ENCODE data around the gene CAMTA1.

Gene CAMTA1

DNA sequence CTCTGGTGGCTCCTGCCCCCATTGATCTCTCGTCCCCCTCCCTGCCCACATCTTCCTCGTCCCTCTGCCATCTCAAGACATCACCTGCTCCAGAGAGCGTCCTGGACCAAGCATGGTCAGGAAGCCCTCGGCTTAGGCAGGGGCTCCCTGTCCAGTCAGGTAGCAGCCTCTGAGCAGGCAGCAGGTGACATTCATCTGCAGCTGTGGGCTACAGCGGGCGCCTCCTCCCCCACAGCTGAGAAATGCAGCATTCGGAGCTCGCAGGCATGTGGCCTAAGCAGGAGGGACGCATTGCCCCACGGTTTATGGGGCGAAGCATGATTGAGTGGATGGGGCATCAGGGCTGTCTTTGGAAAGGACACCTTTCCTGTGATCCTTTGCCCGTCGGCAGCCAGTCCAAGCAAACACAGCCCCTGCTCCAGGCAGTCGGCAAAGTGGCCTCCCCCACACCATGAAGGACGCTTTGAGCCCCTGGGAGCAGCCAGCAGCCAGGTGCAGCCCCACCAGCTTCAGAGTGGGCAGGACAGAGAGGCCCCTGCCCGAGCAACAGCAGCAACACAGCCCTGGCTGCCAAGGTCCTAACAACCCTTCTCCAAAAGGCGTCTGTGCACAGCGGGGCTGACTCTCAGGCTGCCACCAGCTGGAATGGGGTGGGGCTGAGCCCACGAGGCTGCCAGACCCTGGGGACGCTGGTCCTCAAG, 751.8 kb downstream of the CAMTA1 start:
- no peak for DNase-seq (ENCODE audit: low spot score)

DNA sequence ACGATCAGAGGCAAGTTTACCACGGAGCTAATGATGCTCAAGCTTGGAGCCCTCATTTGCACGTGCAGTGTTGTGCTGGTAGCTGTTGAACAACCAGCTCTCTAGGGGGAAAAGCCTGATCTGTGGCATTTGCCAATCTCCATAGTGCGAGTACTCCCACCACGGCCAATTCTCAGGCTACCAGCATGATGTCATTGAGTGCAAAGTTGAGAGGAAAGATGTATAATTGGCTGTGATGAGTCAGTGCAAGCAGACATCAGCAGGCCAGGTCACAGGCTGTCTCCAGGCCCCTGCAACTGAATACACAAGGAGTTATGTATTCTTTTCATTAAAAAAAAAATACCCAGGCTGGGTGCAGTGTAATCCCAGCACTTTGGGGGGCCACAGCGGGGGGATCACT, 752.8 kb downstream of the CAMTA1 start:
- DNase-seq (ENCODE audit: low spot score) = no peak

DNA sequence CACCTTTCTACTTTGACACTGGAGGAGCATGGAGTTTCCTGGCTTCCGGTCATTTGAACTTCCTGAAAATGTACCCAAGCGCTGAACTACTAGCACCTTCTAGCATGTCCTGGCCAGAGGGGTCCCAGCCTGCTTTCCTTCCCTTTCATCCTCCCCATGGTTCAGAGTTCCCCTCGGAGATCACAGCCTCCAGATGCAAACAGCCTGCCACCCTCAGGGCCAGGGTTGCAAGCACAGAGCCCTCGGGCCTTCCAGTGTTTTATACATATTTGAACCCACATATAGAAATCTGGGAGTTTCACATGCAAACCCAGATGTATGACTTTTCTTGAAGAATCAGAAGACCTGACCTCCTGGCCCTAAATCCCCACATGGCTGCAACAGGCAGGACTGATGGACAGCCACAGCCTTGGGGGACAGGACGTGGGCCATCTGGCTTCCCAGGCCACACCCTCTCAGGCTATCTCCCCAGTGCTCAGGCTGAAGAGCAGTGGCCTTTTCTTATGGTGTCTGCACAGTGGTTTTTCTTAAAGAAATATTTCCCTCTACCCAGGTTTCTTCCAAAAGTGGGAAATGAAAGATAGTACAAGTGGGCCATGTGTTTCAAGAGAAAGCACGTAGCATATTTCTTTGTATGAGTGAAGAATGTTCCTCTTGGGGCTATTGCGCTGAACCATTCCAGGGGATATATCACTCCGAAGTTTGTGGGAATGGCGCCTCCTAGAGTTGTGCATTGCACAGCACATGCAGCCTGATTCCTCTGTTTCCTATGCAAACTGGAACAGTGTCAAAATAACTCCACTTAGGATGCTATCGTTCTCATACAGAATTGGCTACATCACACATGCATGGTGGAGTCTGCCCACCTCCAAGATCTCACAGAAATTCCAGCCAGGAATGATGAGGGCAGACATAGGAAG, 753.9 kb downstream of the CAMTA1 start:
- no peak for DNase-seq (ENCODE audit: low spot score)

DNA sequence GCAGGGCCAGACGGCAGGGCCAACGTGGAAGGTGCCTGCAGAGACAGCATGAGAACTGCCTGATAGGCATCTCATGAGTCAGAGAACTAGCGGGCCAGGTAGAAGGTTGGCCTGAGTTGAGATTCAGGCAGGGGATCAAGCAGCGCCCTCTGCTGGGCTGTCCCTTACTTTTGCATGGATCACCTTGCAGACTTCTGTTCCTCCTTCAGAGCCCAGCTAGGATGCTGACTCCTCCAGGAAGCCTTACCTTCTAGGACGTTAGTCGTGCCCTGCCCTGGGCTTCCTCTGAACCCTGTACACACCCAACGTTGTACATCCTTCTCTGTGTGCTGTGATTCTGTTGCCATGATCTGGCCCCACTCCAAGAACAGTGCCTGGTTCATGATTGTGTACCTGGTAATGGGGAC, 754.5 kb downstream of the CAMTA1 start:
- DNase-seq (ENCODE audit: low spot score) = peak; percentile 14

DNA sequence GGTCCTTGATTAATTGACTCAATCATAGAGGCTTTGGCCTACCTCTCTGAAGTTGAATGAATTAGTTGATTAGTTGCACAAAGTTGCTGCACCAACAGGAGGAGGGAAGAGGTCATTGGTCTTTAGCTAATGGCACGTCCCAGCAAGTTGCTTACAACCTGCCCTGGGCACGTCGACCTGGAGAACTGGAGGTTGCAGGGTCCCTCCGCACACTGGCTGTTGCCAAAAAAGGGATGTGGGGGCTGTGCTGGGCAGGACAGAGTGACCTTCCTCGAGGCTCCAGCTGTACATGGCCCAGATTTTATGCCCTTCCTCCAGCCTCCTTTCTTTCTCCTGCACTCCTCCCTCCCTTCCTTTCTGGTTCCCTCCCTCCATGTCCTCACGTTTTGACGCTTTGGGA, 755.6 kb downstream of the CAMTA1 start:
- DNase-seq (ENCODE audit: low spot score) = no peak

DNA sequence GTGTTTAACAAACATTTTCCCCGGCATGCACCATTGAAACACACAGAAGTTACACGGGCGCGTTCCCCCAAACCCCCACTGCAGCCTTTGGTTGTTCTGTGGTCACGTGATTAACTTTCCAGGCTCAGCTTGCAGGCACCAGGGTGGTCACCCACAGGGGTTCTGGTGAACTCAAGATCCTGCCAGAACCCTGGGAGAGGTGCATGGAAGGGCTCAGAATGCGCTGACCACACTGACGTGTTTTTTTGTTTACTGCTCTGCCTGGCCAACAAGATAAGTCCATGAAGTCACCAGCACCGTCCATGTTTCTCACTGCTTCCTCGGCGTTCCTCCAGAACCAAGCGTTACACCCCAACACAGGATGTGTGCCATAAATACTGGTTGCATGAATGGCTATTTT, 756.4 kb downstream of the CAMTA1 start:
- no peak for DNase-seq (ENCODE audit: low spot score)

DNA sequence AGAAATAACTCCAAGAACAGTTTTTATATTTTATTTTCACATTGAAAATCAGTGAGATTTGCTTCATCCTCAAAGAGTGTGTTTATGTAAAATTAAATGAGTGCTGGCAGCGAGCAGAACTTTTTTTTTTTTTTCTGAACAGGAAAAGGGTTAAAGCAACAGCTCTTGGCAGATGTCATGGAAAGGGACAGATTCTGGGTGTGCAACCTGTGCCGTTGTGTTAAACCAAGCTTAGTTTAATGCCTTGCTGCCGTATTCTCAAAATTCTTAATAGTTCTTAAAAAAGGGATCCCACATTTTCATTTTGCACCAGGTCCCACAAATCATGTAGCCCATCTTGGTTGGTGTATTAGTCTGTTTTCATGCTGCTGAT, 758.5 kb downstream of the CAMTA1 start:
- DNase-seq (ENCODE audit: low spot score) = no peak

DNA sequence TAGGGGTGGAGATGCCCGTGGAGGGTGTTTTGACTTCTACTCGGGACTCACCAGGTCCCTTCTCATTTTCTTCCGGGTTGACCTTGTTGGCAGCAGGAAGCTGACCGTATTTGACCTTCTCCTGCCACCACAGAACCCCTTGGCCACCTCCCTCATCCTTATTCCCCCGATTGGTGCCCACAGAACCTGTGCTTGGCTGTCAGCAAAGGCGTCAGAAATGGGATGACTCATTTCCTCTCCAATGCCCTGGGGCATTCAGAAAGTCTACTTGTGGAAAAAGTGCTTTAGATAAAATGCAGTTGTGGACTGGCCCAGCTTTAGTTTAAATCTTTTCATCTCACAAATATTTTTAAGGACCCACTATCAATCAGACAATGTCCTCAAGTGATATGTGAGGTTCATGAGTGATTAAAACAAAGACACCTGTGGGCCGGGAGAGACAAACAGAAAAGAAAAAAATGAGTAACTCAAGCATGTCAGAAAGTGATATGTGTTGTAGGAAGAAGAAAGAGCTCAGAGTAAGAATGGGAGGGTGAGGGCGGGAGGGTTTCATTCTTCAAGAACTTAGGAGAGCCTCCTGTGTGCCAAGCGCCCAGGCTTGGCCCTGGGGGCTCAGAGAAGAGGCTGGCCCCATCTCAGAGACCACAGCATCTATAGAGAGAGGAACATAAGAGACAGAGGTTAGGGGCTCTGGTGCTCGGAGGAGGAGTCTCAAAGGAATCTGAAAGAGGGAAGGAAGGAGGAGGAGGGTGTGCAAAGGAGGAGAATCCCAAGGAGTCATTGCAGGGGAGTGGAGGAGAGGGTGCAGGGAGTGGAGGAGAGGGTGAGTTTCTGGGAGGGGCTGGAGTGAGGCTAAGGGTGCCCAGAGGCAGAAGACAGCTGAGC, 764.3 kb downstream of the CAMTA1 start:
- DNase-seq (ENCODE audit: low spot score) = no peak

DNA sequence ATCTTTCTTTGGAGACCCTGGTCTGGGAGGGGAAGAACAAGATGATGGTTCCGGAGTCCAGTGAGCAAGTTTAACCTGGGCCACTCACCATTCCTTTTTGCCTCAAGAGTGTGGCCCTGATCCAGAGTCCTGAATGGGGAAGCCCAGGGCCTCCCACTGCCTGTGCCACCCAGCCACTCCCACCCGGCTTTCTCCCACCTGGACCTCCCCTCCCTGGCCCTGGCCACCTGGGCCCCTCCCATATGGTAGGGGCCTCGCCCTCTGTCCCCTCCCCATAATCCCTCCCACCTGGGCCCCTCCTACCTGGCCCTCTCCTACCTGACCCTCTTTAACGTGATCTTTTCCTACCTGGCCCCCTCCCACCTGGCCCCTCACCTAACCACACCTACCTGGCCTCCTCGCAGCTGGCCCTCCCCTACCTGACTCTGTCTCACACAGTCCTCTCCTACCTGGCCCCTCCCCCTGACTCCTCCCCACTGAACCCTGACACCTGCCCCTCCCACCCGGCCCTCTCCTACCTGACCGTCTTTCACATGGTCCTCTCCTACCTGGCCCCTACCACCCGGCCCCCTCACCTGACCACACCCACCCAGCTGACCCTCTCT, 765.1 kb downstream of the CAMTA1 start:
- no peak for DNase-seq (ENCODE audit: low spot score)

DNA sequence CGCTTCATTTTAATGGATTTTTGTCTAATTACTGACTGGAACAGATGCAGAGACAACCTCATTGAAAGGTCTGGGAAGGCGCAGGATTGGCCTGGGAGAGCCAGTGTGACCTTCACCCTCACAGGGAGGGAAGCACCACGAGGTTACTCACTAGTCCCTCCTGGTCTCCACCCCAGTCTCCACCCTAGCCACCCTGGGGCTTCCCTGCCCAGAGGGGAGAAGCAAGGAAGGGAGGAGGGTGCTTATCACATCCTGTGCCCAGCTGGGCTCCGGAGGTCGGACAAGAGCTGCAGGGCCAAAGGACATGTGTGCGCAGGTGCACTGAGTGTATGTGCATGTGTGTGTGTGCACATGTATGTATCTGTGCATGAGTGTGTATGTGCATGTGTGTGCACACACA, 765.7 kb downstream of the CAMTA1 start:
- no peak for DNase-seq (ENCODE audit: low spot score)

DNA sequence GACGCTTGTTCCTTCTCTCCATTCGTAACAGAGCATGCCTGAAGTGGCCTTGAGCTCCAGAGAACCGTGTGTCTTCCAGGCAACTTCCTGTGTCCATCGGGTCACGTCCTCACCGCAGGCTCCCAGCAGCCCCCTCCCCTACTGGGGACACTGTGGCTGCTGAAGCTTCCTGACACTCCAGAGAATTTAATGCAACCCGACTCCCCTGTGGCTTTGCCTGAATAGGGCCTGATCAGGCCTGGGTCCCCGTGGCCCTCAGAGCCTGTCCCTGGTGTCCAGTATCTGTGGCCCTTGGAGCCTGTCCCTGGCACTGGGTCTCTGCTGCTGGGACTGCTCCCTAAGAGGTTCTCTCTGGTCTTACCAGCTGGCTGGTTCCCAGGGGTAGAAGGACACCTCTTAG, 766.2 kb downstream of the CAMTA1 start:
- no peak for DNase-seq (ENCODE audit: low spot score)

DNA sequence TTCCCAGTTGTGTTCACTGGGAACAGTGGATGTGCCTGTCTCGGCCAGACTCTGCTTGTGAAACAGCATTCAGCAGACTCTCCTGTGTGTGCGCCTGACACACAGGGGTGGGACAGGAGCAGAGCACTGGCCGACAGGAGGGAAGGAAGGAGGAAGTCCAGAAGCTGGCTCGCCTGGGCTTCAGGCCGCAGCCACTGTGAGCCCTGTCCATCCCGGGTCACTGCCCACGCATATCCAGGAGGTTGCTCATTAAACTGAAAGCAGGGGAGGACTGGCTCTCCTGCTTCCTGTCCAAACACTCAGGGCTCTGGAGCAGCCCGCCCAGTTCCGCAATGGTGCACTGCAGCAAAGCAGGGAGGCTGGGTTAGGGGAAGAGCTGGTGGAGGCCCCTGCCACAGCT, 767.1 kb downstream of the CAMTA1 start:
- DNase-seq (ENCODE audit: low spot score) = no peak

DNA sequence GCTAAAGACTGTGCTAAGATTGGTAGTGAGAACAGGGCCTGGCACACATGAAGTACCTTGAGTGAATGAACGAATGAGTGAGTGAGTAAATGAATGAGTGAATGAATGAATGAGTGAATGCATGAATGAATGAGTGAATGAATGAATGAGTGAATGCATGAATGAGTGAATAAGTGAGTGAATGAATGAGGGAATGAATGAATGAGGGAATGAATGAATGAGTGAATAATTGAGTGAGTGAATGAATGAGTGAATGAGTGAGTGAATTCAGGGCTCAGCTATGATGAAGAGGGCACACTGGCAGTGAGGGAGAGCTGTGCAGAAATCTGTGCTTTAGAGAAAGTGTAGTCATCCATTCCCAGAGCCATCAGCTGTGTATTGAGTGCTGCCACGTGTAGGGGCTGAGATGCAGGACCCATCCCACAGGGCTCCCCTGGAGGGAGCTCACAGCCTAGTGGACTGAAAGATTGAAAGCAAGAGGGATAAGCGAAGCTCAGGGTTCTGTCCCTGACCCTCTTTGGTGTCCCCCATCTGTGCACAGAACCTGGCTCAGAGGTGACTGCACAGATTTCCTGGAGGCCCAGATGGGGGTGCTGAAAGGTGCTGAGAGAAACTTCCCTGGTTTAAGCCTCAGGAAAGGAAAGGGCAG, 767.9 kb downstream of the CAMTA1 start:
- no peak for DNase-seq (ENCODE audit: low spot score)

DNA sequence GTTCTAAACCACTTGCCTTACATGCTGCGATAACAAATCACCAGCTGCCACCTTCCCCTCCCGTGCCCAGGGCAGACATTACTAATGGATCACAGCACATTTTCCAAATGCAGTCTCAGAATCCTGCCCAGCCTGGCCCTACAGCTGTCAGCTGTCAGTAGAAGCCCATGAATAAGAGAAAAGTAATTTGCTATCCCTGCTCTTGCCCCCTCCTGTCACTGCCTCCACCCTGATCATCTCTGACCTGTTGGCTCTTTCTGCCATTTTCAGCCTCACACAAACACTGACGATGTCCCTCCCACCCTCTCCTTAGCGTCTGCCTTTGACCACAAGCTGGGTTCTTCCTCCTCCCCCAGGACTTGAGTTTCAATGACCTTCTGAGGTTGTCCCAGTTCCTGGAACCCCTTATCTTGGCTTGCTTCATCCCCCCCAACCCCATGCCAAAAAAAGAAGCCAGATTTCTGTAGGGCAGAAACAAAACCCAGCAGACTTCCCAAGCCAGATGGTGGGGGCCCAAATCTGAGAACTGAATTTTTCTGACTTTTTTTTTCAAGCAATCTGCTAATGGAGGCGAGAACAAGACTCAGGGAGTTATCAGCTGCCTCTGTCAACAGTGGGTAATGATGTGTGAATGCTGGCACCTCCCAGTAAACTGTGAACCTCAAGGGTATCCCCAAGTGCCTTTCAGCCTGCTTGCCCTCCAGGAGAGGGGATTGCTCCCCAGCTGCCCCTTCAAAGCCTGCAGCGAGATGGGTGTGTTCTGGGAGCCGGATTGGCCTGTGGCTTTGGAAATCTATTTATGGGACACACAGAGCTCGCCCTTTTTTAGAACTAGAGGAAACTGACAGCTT, 769.4 kb downstream of the CAMTA1 start:
- no peak for DNase-seq (ENCODE audit: low spot score)

DNA sequence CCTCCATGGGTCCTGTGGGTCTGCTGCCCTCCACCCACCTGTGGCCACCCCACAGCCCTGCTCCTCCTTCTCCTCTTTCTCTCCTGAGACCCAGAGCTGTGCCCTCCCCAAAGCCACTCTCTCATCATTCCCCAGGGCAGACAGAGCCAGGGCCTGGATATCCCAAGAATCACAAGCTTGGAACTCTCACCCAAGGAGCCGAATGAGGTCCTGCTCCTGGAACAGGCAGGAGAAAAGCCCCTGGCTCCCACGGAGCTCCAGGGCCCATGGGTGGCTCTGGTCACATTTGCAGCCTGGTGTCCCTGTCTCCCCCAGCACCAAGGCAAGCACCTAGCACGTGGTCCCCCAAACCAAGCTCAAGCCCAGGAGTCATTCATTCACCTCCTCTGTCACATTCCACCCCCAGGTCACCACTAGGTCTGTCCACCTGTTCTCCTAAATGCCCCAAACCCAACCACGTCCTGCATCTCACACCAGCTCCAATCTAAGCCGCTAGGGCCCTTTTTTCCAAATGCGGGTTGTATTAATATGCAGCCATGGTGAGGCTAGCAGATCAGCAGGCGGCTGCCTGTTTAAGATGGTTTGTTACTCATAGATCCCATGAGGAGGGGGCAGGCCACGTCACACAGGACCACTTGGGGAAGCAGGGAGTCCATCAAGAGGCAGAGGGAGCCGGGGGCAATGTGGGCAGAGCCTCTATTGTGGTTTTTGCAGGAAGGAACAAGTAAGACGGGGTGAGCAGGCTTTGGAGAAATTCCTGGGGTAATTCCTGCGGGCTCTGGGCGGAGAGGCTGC, 770.3 kb downstream of the CAMTA1 start:
- DNase-seq (ENCODE audit: low spot score) = no peak

DNA sequence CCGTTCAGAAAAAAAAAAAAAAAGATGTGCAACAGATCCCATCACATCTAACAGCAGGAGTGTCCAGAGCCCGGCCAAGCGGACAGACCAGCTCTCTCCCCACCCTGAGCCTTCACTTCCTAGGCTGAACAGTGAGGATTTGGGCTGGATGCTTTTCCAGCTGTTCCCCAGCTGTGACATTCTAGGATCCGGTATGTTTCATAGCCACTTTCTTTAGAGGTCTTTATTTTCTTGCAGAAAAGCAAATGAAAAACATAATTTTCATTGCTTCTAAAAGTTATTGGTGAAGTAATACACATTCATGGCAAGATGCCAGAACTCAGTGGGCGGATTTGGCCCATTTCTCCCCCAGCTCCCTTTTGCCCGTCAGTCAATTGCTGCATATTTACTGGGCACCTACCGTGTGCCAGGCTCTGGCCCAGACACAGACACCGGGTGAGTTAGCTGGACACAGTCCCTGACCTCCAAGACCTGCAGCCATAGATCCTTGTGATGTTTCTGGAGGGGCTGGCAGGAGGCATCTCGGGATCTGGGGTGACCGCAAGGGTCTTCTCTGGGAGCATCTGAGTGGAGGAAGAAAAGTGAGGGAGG, 772.1 kb downstream of the CAMTA1 start:
- DNase-seq (ENCODE audit: low spot score) = no peak

DNA sequence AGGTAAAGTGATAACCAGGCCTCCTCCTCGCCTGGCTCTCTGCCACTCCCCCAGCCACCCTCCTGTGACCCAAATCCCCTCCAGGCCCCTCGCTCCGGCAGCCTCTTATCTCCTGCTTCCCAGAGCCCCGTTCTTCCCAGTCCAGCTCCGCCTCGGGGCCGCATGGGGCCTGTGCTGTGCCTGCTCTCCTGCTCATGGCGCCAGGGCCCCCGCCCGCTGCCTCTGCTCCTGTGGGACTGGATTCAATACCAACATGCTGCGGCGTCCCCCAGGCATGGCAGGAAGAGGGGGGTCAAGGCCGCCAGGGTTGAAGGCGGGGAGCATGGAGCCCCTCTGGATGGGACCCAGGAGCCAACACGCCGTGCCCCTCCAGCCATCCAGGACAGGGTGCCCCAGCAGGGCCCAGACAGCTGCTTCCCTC, 772.8 kb downstream of the CAMTA1 start:
- DNase-seq (ENCODE audit: low spot score) = no peak

DNA sequence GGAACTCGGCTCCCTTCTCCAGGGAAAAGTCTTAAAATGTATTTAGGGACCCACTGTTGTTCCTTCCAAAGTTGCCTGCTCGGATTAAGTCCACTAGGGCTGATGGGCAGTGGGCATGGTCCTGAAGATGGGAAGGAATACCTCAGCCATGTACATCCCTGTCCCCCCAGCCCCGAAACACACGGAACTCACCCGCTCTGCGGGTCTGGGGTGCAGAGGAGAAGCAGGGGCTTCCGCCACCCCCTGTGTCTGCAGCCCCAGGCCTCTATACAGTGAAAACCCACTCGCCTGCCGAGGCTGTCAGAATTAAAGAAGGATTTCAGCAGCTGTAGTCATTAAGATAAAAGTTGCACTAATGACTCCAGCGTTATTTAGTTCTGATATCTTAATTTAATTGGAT, 773.2 kb downstream of the CAMTA1 start:
- no peak for DNase-seq (ENCODE audit: low spot score)

Measured in pons (tissue), 1 donor.